ENCODE measurements around the gene SMG5.

The SMG5 gene

DNA sequence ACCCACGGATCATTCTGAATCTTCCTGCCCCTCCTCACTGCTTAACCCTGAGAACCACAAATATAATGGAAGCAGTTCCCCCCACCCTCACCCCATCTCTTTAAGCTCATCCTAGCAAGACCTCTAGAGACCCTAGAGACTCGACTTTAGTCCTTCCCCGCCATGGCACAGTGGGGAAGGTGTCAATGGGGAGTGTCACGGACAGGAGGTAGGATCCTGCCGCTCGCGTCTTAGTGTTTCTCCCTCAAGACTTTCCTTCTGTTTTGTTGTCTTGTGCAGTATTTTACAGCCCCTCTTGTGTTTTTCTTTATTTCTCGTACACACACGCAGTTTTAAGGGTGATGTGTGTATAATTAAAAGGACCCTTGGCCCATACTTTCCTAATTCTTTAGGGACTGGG is 70.5 kb downstream of the SMG5 start:
- DNase-seq (ENCODE audit: low spot score) = no peak

DNA sequence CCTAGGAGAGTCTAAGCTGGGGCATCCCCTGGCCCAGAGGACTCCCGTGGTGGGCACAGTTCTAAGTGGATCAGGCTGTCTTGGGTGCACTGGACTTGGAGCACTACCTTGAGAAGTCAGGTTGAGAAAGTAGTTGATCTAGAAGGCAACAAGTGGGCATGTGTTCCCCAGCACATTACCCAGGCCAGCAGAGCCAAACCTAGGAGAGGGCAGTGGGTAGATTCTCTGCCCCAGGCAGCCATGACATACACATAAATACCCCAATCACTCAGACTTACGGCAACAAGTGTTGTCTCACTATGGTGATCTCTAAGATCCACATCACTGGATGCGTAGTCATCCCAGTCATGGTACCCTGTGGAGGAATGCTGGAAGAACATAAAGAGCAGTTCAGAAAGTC is 71.4 kb downstream of the SMG5 start:
- DNase-seq (ENCODE audit: low spot score) = no peak

DNA sequence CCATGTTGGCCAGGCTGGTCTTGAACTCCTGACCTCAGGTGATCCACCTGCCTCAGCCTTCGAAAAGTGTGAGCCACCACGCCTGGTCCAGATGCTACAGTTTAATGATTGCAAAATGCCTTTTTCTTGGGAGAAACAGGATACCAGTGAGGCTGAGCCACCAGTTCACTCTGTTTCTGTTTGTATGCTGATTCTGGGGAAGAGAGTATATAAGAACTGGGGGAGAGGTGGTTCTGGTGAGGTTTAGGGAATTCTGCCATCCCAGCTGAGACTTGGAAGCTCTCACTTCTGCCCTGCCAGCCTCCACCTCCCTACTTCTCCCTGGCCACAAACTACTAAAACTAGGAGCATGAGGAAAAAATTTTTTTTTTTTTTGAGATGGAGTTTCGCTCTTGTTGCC is 77.9 kb downstream of the SMG5 start:
- no peak for DNase-seq (ENCODE audit: low spot score)

GRCh38 chr1:156203331-156203730 is 79.3 kb downstream of the SMG5 start:
- no peak for DNase-seq (ENCODE audit: low spot score)

- DNase-seq (ENCODE audit: low spot score) = no peak
These were observed 82.6 kb downstream of the SMG5 start for GRCh38 chr1:156200044-156200443.

Data from HuH-7.5 (cell line).